Measurements from ENCODE around the gene CYP4F22. TPM values are rescaled to one million over a fixed set of nuclear protein-coding genes. Genes with fewer than 3 reads are reported as not detected.
"Not testable (repeated sequence)": the region's sequence is repeated elsewhere in the genome, so short reads cannot be mapped to it uniquely, and the experiment has no call there.

CYP4F22 gene
- total RNA-seq, 1 donor from 2014 or later, result not detected

GRCh38 chr19:15570420-15570819 is 62.1 kb downstream of the CYP4F22 start:
- DNase-seq (ENCODE audit: low read depth), result no peak

GRCh38 chr19:15575406-15575805 is 67.1 kb downstream of the CYP4F22 start:
- DNase-seq (ENCODE audit: low read depth), result no peak

GRCh38 chr19:15576526-15577156 is 68.3 kb downstream of the CYP4F22 start:
- no peak for DNase-seq (ENCODE audit: low read depth)

GRCh38 chr19:15577184-15577771 is 69.0 kb downstream of the CYP4F22 start:
- no peak for DNase-seq (ENCODE audit: low read depth)

GRCh38 chr19:15583346-15583745 is 75.0 kb downstream of the CYP4F22 start:
- DNase-seq (ENCODE audit: low read depth), result no peak

GRCh38 chr19:15584095-15584494 is 75.8 kb downstream of the CYP4F22 start:
- DNase-seq (ENCODE audit: low read depth), result no peak

- DNase-seq (ENCODE audit: low read depth), result peak; percentile 18
Measured at GRCh38 chr19:15584541-15585115, 76.3 kb downstream of the CYP4F22 start.

GRCh38 chr19:15587663-15588062 is 79.3 kb downstream of the CYP4F22 start:
- no peak for DNase-seq (ENCODE audit: low read depth)

- no peak for DNase-seq (ENCODE audit: low read depth)
Measured at GRCh38 chr19:15588265-15588664, 79.9 kb downstream of the CYP4F22 start.

GRCh38 chr19:15589760-15590451 is 81.6 kb downstream of the CYP4F22 start:
- no peak for DNase-seq (ENCODE audit: low read depth)

GRCh38 chr19:15591796-15592195 is 83.5 kb downstream of the CYP4F22 start:
- DNase-seq (ENCODE audit: low read depth), result no peak

GRCh38 chr19:15592506-15592905 is 84.2 kb downstream of the CYP4F22 start:
- not testable (repeated sequence) for DNase-seq (ENCODE audit: low read depth)

GRCh38 chr19:15593766-15594165 is 85.4 kb downstream of the CYP4F22 start:
- DNase-seq (ENCODE audit: low read depth), result not testable (repeated sequence)

GRCh38 chr19:15595069-15595468 is 86.7 kb downstream of the CYP4F22 start:
- DNase-seq (ENCODE audit: low read depth), result no peak

Other genes starting within 250 kb of the CYP4F22 start
- gene BRD4, start 176.0 kb upstream of the CYP4F22 start, total RNA-seq, result 8.7 and 30.7 TPM in 2 replicates
- 17.0 and 23.5 TPM in 2 replicates for gene AKAP8, start 128.7 kb upstream of the CYP4F22 start, total RNA-seq
- gene AKAP8L, start 89.5 kb upstream of the CYP4F22 start, total RNA-seq, result 42.4 and 80.6 TPM in 2 replicates
- gene WIZ, start 58.6 kb upstream of the CYP4F22 start, total RNA-seq, result 3.3 and 31.8 TPM in 2 replicates
- 0.17 and 2.9 TPM in 2 replicates for gene RASAL3, start 44.0 kb upstream of the CYP4F22 start, total RNA-seq
- gene PGLYRP2, start 29.0 kb upstream of the CYP4F22 start, total RNA-seq, result not detected in 2 replicates
- gene CYP4F8, start 106.7 kb downstream of the CYP4F22 start, total RNA-seq, result not detected in 2 replicates
- gene CYP4F3, start 132.4 kb downstream of the CYP4F22 start, total RNA-seq, result under 0.01 TPM in 1 of 2 replicates, not detected in the other
- gene CYP4F12, start 164.6 kb downstream of the CYP4F22 start, total RNA-seq, result not detected in 2 replicates
- not detected in 2 replicates for gene OR10H2, start 219.5 kb downstream of the CYP4F22 start, total RNA-seq
- gene OR10H3, start 229.5 kb downstream of the CYP4F22 start, total RNA-seq, result not detected in 2 replicates

All from renal cortical epithelial cell (primary cell).